ENCODE results near the gene YPEL2.

Gene YPEL2

GRCh38 chr17:59331129-59331928 lies at the start of gene YPEL2 (continued):
- TF ChIP-seq PRDM10 (tag by site-specific recombination; IDR thresholded peaks at IDR 0.05) (peak; percentile 41), ZNF501 (tag by site-specific recombination; IDR thresholded peaks at IDR 0.05) (no peak), ZNF529 (tag by site-specific recombination; IDR thresholded peaks at IDR 0.05; ENCODE audit: insufficient replicate concordance) (no peak), KLF8 (tag by site-specific recombination; IDR thresholded peaks at IDR 0.05) (peak; percentile 70), RBAK (tag by site-specific recombination; IDR thresholded peaks at IDR 0.05) (no peak), ZNF701 (tag by site-specific recombination; IDR thresholded peaks at IDR 0.05) (no peak), KLF16 (tag by site-specific recombination; IDR thresholded peaks at IDR 0.05) (0 out of 2 replicates have a peak, but pooled peaks have one; percentile 37), ZNF521 (tag by site-specific recombination; IDR thresholded peaks at IDR 0.05) (no peak), ZBTB48 (tag by site-specific recombination; IDR thresholded peaks at IDR 0.05) (0 out of 2 replicates have a peak, but pooled peaks have one; percentile 44), ZNF48 (tag by site-specific recombination; IDR thresholded peaks at IDR 0.05) (no peak), ZNF558 (tag by site-specific recombination; IDR thresholded peaks at IDR 0.05) (no peak), KLF10 (tag by site-specific recombination; IDR thresholded peaks at IDR 0.05) (peak; percentile 96), ZNF610 (tag by site-specific recombination; IDR thresholded peaks at IDR 0.05; ENCODE audit: borderline replicate concordance) (peak; percentile 79; the same call in 1 of the 2 replicates), EGR2 (tag by site-specific recombination; IDR thresholded peaks at IDR 0.05; ENCODE audit: low read depth) (0 out of 2 replicates have a peak, but pooled peaks have one; percentile 43), PBX3 (CRISPR knock-in tag; IDR thresholded peaks at IDR 0.05) (peak; percentile 99), ZNF211 (tag by site-specific recombination; IDR thresholded peaks at IDR 0.05; ENCODE audit: low read depth) (no peak), MYNN (tag by site-specific recombination; IDR thresholded peaks at IDR 0.05; ENCODE audit: borderline replicate concordance) (no peak), ZNF391 (tag by site-specific recombination; IDR thresholded peaks at IDR 0.05; ENCODE audit: borderline replicate concordance, low read depth) (no peak), ZNF664 (tag by site-specific recombination; IDR thresholded peaks at IDR 0.05) (no peak)
- TF ChIP-seq, protein P1, sequence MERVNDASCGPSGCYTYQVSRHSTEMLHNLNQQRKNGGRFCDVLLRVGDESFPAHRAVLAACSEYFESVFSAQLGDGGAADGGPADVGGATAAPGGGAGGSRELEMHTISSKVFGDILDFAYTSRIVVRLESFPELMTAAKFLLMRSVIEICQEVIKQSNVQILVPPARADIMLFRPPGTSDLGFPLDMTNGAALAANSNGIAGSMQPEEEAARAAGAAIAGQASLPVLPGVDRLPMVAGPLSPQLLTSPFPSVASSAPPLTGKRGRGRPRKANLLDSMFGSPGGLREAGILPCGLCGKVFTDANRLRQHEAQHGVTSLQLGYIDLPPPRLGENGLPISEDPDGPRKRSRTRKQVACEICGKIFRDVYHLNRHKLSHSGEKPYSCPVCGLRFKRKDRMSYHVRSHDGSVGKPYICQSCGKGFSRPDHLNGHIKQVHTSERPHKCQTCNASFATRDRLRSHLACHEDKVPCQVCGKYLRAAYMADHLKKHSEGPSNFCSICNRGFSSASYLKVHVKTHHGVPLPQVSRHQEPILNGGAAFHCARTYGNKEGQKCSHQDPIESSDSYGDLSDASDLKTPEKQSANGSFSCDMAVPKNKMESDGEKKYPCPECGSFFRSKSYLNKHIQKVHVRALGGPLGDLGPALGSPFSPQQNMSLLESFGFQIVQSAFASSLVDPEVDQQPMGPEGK (tag by site-specific recombination; IDR thresholded peaks at IDR 0.05): peak; percentile 93
- TF ChIP-seq, protein P2, sequence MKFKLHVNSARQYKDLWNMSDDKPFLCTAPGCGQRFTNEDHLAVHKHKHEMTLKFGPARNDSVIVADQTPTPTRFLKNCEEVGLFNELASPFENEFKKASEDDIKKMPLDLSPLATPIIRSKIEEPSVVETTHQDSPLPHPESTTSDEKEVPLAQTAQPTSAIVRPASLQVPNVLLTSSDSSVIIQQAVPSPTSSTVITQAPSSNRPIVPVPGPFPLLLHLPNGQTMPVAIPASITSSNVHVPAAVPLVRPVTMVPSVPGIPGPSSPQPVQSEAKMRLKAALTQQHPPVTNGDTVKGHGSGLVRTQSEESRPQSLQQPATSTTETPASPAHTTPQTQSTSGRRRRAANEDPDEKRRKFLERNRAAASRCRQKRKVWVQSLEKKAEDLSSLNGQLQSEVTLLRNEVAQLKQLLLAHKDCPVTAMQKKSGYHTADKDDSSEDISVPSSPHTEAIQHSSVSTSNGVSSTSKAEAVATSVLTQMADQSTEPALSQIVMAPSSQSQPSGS (tag by site-specific recombination; IDR thresholded peaks at IDR 0.05; ENCODE audit: low read depth): no peak
- TF ChIP-seq, protein P3, sequence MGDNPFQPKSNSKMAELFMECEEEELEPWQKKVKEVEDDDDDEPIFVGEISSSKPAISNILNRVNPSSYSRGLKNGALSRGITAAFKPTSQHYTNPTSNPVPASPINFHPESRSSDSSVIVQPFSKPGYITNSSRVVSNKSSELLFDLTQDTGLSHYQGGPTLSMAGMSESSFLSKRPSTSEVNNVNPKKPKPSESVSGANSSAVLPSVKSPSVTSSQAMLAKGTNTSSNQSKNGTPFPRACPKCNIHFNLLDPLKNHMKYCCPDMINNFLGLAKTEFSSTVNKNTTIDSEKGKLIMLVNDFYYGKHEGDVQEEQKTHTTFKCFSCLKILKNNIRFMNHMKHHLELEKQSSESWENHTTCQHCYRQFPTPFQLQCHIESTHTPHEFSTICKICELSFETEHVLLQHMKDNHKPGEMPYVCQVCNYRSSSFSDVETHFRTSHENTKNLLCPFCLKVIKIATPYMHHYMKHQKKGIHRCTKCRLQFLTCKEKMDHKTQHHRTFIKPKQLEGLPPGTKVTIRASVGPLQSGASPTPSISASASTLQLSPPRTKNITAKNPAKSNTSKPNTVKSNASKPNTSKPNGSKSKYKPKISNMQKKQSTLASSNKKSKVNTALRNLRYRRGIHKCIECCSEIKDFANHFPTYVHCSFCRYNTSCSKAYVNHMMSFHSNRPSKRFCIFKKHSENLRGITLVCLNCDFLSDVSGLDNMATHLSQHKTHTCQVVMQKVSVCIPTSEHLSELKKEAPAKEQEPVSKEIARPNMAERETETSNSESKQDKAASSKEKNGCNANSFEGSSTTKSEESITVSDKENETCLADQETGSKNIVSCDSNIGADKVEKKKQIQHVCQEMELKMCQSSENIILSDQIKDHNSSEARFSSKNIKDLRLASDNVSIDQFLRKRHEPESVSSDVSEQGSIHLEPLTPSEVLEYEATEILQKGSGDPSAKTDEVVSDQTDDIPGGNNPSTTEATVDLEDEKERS (tag by site-specific recombination; IDR thresholded peaks at IDR 0.05): no peak

Data from HEK293 (cell line).